Astrocyte (in vitro differentiated cells and primary cell): ENCODE data around the gene MTX1. TPM values are rescaled to one million over a fixed set of nuclear protein-coding genes. Genes with fewer than 3 reads are reported as not detected.
"Not testable (repeated sequence)": the region's sequence is repeated elsewhere in the genome, so short reads cannot be mapped to it uniquely, and the experiment has no call there.

Experiments
- DNase-seq: peaks from one replicate; pipeline ENCODE4 v3.0.0-alpha.2; 2010; ENCODE audit warnings: low read depth
- FAIRE-seq: peaks from 2 replicates; lab custom pipeline; 2011; peaks lifted over from hg19 to GRCh38; lab: Jason Lieb, UNC
- H2AFZ ChIP-seq: 2 replicates; pipeline ENCODE4 v1.6.0; 2012; ENCODE audit warnings: low read depth, low read length, inconsistent platforms
- H3K27ac ChIP-seq: 2 replicates; pipeline ENCODE4 v1.5.1; 2011; ENCODE audit warnings: low read depth, low read length, inconsistent platforms
- H3K27me3 ChIP-seq: 2 replicates; pipeline ENCODE4 v1.6.0; 2011; ENCODE audit warnings: low read length, inconsistent platforms; ENCODE audit not compliant: insufficient read depth
- H3K36me3 ChIP-seq: 2 replicates; pipeline ENCODE4 v1.5.1; 2011; ENCODE audit warnings: low read length, inconsistent platforms; ENCODE audit not compliant: insufficient read depth
- H3K4me1 ChIP-seq: 2 replicates; pipeline ENCODE4 v1.5.1; 2011; ENCODE audit warnings: low read length, inconsistent platforms; ENCODE audit not compliant: insufficient read depth
- H3K4me2 ChIP-seq: 2 replicates; pipeline ENCODE4 v1.6.0; 2012; ENCODE audit warnings: low read length, inconsistent platforms
- H3K4me3 ChIP-seq: 2 replicates; pipeline ENCODE4 v1.5.1; 2011; ENCODE audit warnings: low read depth, mild to moderate bottlenecking, low read length, inconsistent platforms; ENCODE audit not compliant: insufficient read depth
- H3K79me2 ChIP-seq: 2 replicates; pipeline ENCODE4 v1.6.0; 2012; ENCODE audit warnings: mild to moderate bottlenecking, low read length, inconsistent platforms; ENCODE audit not compliant: insufficient read depth
- H3K9ac ChIP-seq: 2 replicates; pipeline ENCODE4 v1.6.0; 2012; ENCODE audit warnings: mild to moderate bottlenecking, low read length, inconsistent platforms
- H3K9me3 ChIP-seq: 2 replicates; pipeline ENCODE4 v1.5.1; 2012; ENCODE audit warnings: low read depth, mild to moderate bottlenecking, low read length, inconsistent platforms; ENCODE audit not compliant: insufficient read depth
- H4K20me1 ChIP-seq: 2 replicates; pipeline ENCODE4 v1.6.0; 2012; ENCODE audit warnings: low read length, inconsistent platforms; ENCODE audit not compliant: insufficient read depth
- H3K27ac Mint-ChIP-seq: one replicate; pipeline ENCODE4 v1.8.0; 2021; ENCODE audit warnings: mild to moderate bottlenecking, mixed read lengths; ENCODE audit not compliant: unreplicated experiment
- H3K27me3 Mint-ChIP-seq: one replicate; pipeline ENCODE4 v1.8.0; 2021; ENCODE audit warnings: low read depth, mixed read lengths; ENCODE audit not compliant: unreplicated experiment
- H3K36me3 Mint-ChIP-seq: one replicate; pipeline ENCODE4 v1.8.0; 2021; ENCODE audit warnings: low read depth, mixed read lengths; ENCODE audit not compliant: unreplicated experiment
- H3K4me1 Mint-ChIP-seq: one replicate; pipeline ENCODE4 v1.8.0; 2021; ENCODE audit warnings: low read depth, mixed read lengths; ENCODE audit not compliant: unreplicated experiment
- H3K4me3 Mint-ChIP-seq: one replicate; pipeline ENCODE4 v1.8.0; 2021; ENCODE audit warnings: mild to moderate bottlenecking, moderate library complexity, mixed read lengths; ENCODE audit not compliant: unreplicated experiment
- H3K9me3 Mint-ChIP-seq: one replicate; pipeline ENCODE4 v1.8.0; 2021; ENCODE audit warnings: mild to moderate bottlenecking, mixed read lengths; ENCODE audit not compliant: unreplicated experiment
- CTCF ChIP-seq: IDR thresholded peaks from 2 replicates; pipeline ENCODE4 v1.5.1; 2011; ENCODE audit warnings: low read depth, mild to moderate bottlenecking, inconsistent platforms, low read length, moderate library complexity; ENCODE audit not compliant: insufficient read depth
- EZH2 ChIP-seq: IDR thresholded peaks from 2 replicates; pipeline ENCODE4 v1.6.1; 2012; ENCODE audit warnings: mild to moderate bottlenecking, low read length, inconsistent platforms; ENCODE audit not compliant: insufficient read depth
- total RNA-seq: library from RNA; stranded (reverse); gene quantifications from 2 replicates; pipeline ENCODE4 v1.2.1, GENCODE V29; 2021

The MTX1 gene
- total RNA-seq, 1 donor from 2014 or later: 41.8 TPM

GRCh38 chr1:155209312-155209721 lies 822 bp downstream of the MTX1 start:
- Mint-ChIP-seq H3K27ac (peak overlapping the region; percentile 98), H3K4me1 (peaks cover 10% of the 10 kb centered on the region), H3K36me3 (peaks cover 6% of the 10 kb centered on the region), H3K4me3 (peak overlapping the region; percentile 92), H3K27me3 (no peaks in the 10 kb centered on the region), H3K9me3 (no peaks in the 10 kb centered on the region)
- no peaks in the 10 kb centered on the region for H3K36me3 ChIP-seq
- H3K79me2 ChIP-seq: peaks cover 21% of the 10 kb centered on the region
- FAIRE-seq: no peak
- no peaks in the 10 kb centered on the region for H3K27me3 ChIP-seq
- peak overlapping the region; percentile 100 for H3K4me3 ChIP-seq
- no peaks in the 10 kb centered on the region for H3K9me3 ChIP-seq
- peaks cover 13% of the 10 kb centered on the region for H4K20me1 ChIP-seq
- DNase-seq: no peak
- H3K4me1 ChIP-seq: peaks cover 20% of the 10 kb centered on the region
- H3K4me2 ChIP-seq: peak overlapping the region; percentile 96
- no peak for TF ChIP-seq CTCF
- no peak for TF ChIP-seq EZH2
- H2AFZ ChIP-seq: peak overlapping the region; percentile 92
- H3K9ac ChIP-seq: peak overlapping the region; percentile 100
- H3K27ac ChIP-seq: peak overlapping the region; percentile 99

GRCh38 chr1:155210314-155211104 lies 2.0 kb downstream of the MTX1 start:
- TF ChIP-seq CTCF (no peak), EZH2 (no peak)
- Histone ChIP-seq H3K79me2 (peaks cover 19% of the 10 kb centered on the region), H3K9ac (no peak overlapping the region), H2AFZ (no peak overlapping the region), H3K27ac (peak overlapping the region; percentile 25), H3K4me2 (no peak overlapping the region), H4K20me1 (peaks cover 8% of the 10 kb centered on the region), H3K36me3 (no peaks in the 10 kb centered on the region), H3K9me3 (no peaks in the 10 kb centered on the region), H3K4me3 (no peak overlapping the region), H3K4me1 (peaks cover 20% of the 10 kb centered on the region), H3K27me3 (no peaks in the 10 kb centered on the region)
- FAIRE-seq (no peak), DNase-seq (no peak)
- H3K27ac Mint-ChIP-seq: peak overlapping the region; percentile 44
- no peaks in the 10 kb centered on the region for H3K9me3 Mint-ChIP-seq
- peaks cover 11% of the 10 kb centered on the region for H3K4me1 Mint-ChIP-seq
- H3K27me3 Mint-ChIP-seq: no peaks in the 10 kb centered on the region
- peaks cover 7% of the 10 kb centered on the region for H3K36me3 Mint-ChIP-seq
- H3K4me3 Mint-ChIP-seq: peak overlapping the region; percentile 92

GRCh38 chr1:155211381-155212050 lies 3.0 kb downstream of the MTX1 start:
- not testable (repeated sequence) for H3K9me3 Mint-ChIP-seq, FAIRE-seq, H2AFZ ChIP-seq, H3K27me3 Mint-ChIP-seq, H3K36me3 ChIP-seq, H4K20me1 ChIP-seq, H3K4me1 Mint-ChIP-seq, H3K36me3 Mint-ChIP-seq, H3K27me3 ChIP-seq, H3K4me3 ChIP-seq, H3K4me3 Mint-ChIP-seq, H3K9me3 ChIP-seq
- DNase-seq: peak; percentile 49
- peak overlapping the region; percentile 44 for H3K27ac Mint-ChIP-seq
- H3K9ac ChIP-seq: peak overlapping the region; percentile 27
- H3K79me2 ChIP-seq: peaks cover 12% of the 10 kb centered on the region
- H3K27ac ChIP-seq: peak overlapping the region; percentile 26
- peak overlapping the region; percentile 26 for H3K4me2 ChIP-seq
- peaks cover 20% of the 10 kb centered on the region for H3K4me1 ChIP-seq

GRCh38 chr1:155212051-155212440 lies 3.6 kb downstream of the MTX1 start:
- H3K4me1 Mint-ChIP-seq, H3K27ac ChIP-seq, H3K9me3 Mint-ChIP-seq, H2AFZ ChIP-seq, H3K27ac Mint-ChIP-seq, H4K20me1 ChIP-seq, H3K27me3 ChIP-seq, H3K27me3 Mint-ChIP-seq, H3K36me3 Mint-ChIP-seq, H3K36me3 ChIP-seq, H3K4me3 ChIP-seq, H3K9ac ChIP-seq, H3K4me3 Mint-ChIP-seq, H3K9me3 ChIP-seq, H3K4me2 ChIP-seq, DNase-seq, FAIRE-seq: not testable (repeated sequence)
- Histone ChIP-seq H3K79me2 (peaks cover 12% of the 10 kb centered on the region), H3K4me1 (peaks cover 18% of the 10 kb centered on the region)
